HepG2 (cell line): Measurements from ENCODE around the gene TASP1. TPM values are rescaled to one million over a fixed set of nuclear protein-coding genes. Genes with fewer than 3 reads are reported as not detected.
A peak's percentile ranks its signal among the peaks of the same experiment; 100 is the strongest.
"Not testable (repeated sequence)": the region's sequence is repeated elsewhere in the genome, so short reads cannot be mapped to it uniquely, and the experiment has no call there.

ENCODE experiments used
- ATF2 ChIP-seq: sonication (generic); formaldehyde crosslinking; IDR thresholded peaks from 2 replicates; pipeline ENCODE4 v1.4.0; 2020; ENCODE audit warnings: missing genetic modification reagents
- ATF7 ChIP-seq, 2 experiments: fragments of 450-650 bp in 1 of 2; sonication (generic) in 1 of 2; formaldehyde crosslinking in 1 of 2; IDR thresholded peaks; 2 replicates each; pipeline versions ENCODE4 v1.4.0 to v1.6.1; 2016 to 2020; ENCODE audit warnings: antibody characterized with exemption in 1 of 2, mild to moderate bottlenecking in 1 of 2, missing genetic modification reagents in 1 of 2
- ETV5 ChIP-seq: IDR thresholded peaks from 2 replicates; pipeline ENCODE4 v1.6.1; 2018; ENCODE audit warnings: missing biosample characterization, missing genetic modification reagents, inconsistent platforms, borderline replicate concordance
- GLI4 ChIP-seq: sonication (generic); formaldehyde crosslinking; IDR thresholded peaks from 2 replicates; pipeline ENCODE4 v1.5.1; 2020; ENCODE audit warnings: missing genetic modification reagents, mild to moderate bottlenecking, moderate library complexity, borderline replicate concordance
- KDM2A ChIP-seq: sonication (generic); formaldehyde crosslinking; IDR thresholded peaks from 2 replicates; pipeline ENCODE4 v1.4.0; 2020; ENCODE audit warnings: low read depth, missing genetic modification reagents, borderline replicate concordance
- LCORL ChIP-seq, 2 experiments: fragments of 450-650 bp in 1 of 2; sonication (generic) in 1 of 2; formaldehyde crosslinking in 1 of 2; IDR thresholded peaks; 2 replicates each; pipeline versions ENCODE4 v1.5.0 to v1.6.1; 2017 to 2020; ENCODE audit warnings: antibody characterized with exemption in 1 of 2, missing genetic modification reagents in 1 of 2
- MEIS2 ChIP-seq: sonication (generic); formaldehyde crosslinking; IDR thresholded peaks from 2 replicates; pipeline ENCODE4 v1.9.0; 2021; ENCODE audit warnings: mild to moderate bottlenecking, missing genetic modification reagents
- POGK ChIP-seq: sonication (generic); formaldehyde crosslinking; conservative IDR thresholded peaks from 2 replicates; pipeline ENCODE4 v1.8.0; 2022; ENCODE audit warnings: mild to moderate bottlenecking, moderate library complexity, missing genetic modification reagents
- REPIN1 ChIP-seq: sonication (generic); formaldehyde crosslinking; IDR thresholded peaks from 2 replicates; pipeline ENCODE4 v1.8.0; 2022; ENCODE audit warnings: missing genetic modification reagents, low read depth, mild to moderate bottlenecking, borderline replicate concordance
- SNAPC5 ChIP-seq: sonication (generic); formaldehyde crosslinking; IDR thresholded peaks from 2 replicates; pipeline ENCODE4 v1.8.1; 2023; ENCODE audit warnings: mild to moderate bottlenecking, missing genetic modification reagents, borderline replicate concordance
- ZBTB20 ChIP-seq: sonication (generic); formaldehyde crosslinking; IDR thresholded peaks from 2 replicates; pipeline ENCODE4 v1.8.1; 2023; ENCODE audit warnings: missing genetic modification reagents, low read depth, mild to moderate bottlenecking, borderline replicate concordance
- ZBTB7B ChIP-seq: sonication (generic); formaldehyde crosslinking; IDR thresholded peaks from 2 replicates; pipeline ENCODE4 v1.4.0; 2020; ENCODE audit warnings: missing genetic modification reagents
- ZNF101 ChIP-seq: sonication (generic); formaldehyde crosslinking; IDR thresholded peaks from 2 replicates; pipeline ENCODE4 v1.4.0; 2020; ENCODE audit warnings: mild to moderate bottlenecking, low read depth, missing genetic modification reagents, borderline replicate concordance
- ZNF225 ChIP-seq: sonication (generic); formaldehyde crosslinking; IDR thresholded peaks from 2 replicates; pipeline ENCODE4 v1.4.0; 2020; ENCODE audit warnings: mild to moderate bottlenecking, missing genetic modification reagents
- ZNF264 ChIP-seq: sonication (generic); formaldehyde crosslinking; IDR thresholded peaks from 2 replicates; pipeline ENCODE4 v1.4.0; 2020; ENCODE audit warnings: missing genetic modification reagents
- ZNF292 ChIP-seq: sonication (generic); formaldehyde crosslinking; IDR thresholded peaks from 2 replicates; pipeline ENCODE4 v1.8.1; 2022; ENCODE audit warnings: mild to moderate bottlenecking, low read depth, missing genetic modification reagents, borderline replicate concordance
- ZNF44 ChIP-seq: sonication (generic); formaldehyde crosslinking; IDR thresholded peaks from 2 replicates; pipeline ENCODE4 v1.5.1; 2020; ENCODE audit warnings: mild to moderate bottlenecking, missing genetic modification reagents
- ZNF639 ChIP-seq: conservative IDR thresholded peaks from 2 replicates; pipeline ENCODE4 v1.6.1; 2018; ENCODE audit warnings: missing genetic modification reagents
- ZNF709 ChIP-seq: sonication (generic); formaldehyde crosslinking; IDR thresholded peaks from 2 replicates; pipeline ENCODE4 v1.5.0; 2020; ENCODE audit warnings: mild to moderate bottlenecking, missing genetic modification reagents
- ZNF792 ChIP-seq: IDR thresholded peaks from 2 replicates; pipeline ENCODE4 v1.6.1; 2016
- ZSCAN22 ChIP-seq: sonication (generic); formaldehyde crosslinking; IDR thresholded peaks from 2 replicates; pipeline ENCODE4 v1.4.0; 2020; ENCODE audit warnings: mild to moderate bottlenecking, missing genetic modification reagents
- ZSCAN29 ChIP-seq: sonication (generic); formaldehyde crosslinking; conservative IDR thresholded peaks from 2 replicates; pipeline ENCODE4 v1.4.0; 2020; ENCODE audit warnings: mild to moderate bottlenecking, missing genetic modification reagents
- polyA plus RNA-seq, 8 experiments: library from polyadenylated mRNA; depleted of rRNA in 3 of 8; stranded (reverse) in 7 of 8; unstranded in 1 of 8; fragments of >200 nt; fragmentation: Illumina TruSeq in 4 of 8; extraction: Trizol in 4 of 8; gene quantifications; 2 replicates each; pipeline versions ENCODE4 v1.2.1 to v1.2.3, GENCODE V29; 2011 to 2016; ENCODE audit warnings: low read depth in 4 of 8, missing spikeins in 1 of 8, mixed read lengths in 1 of 8; ENCODE audit not compliant: insufficient read depth in 1 of 8
- total RNA-seq, 5 experiments: library from RNA; depleted of rRNA; stranded (reverse); fragments of >200 nt; fragmentation: Illumina TruSeq; extraction: Trizol; gene quantifications; 2 replicates each; pipeline ENCODE4 v1.2.3, GENCODE V29; 2016; ENCODE audit warnings: low read depth in 1 of 5

The TASP1 gene
- total and polyA plus RNA-seq, 2 of the 13 experiments (the other 11 are each of a cell fraction or from before 2014, with no cell fraction given), result 10.0 to 25.2 TPM

- TF ChIP-seq ATF7, LCORL (IDR thresholded peaks at IDR 0.05): not testable (repeated sequence)
- peak; percentile 53; the same call in 1 of the 2 replicates for TF ChIP-seq ATF7 (CRISPR knock-in tag; IDR thresholded peaks at IDR 0.05)
- TF ChIP-seq ZNF225, result 0 out of 2 replicates have a peak, but pooled peaks have one; percentile 43
- peak; percentile 70 for TF ChIP-seq ETV5
- TF ChIP-seq ZNF792 (CRISPR knock-in tag), result peak; percentile 75; the same call in 1 of the 2 replicates
- peak; percentile 74; the same call in 1 of the 2 replicates for TF ChIP-seq ZNF292 (CRISPR knock-in tag)
- TF ChIP-seq ATF2 (CRISPR knock-in tag), result peak; percentile 44; the same call in 1 of the 2 replicates
- TF ChIP-seq ZSCAN22 (CRISPR knock-in tag), result 0 out of 2 replicates have a peak, but pooled peaks have one; percentile 35
- 0 out of 2 replicates have a peak, but pooled peaks have one; percentile 53 for TF ChIP-seq ZSCAN29
- TF ChIP-seq KDM2A (CRISPR knock-in tag), result peak; percentile 40
- peak; percentile 81; the same call in 1 of the 2 replicates for TF ChIP-seq ZNF44
- peak; percentile 89 for TF ChIP-seq LCORL (CRISPR knock-in tag; IDR thresholded peaks at IDR 0.05)
- 0 out of 2 replicates have a peak, but pooled peaks have one; percentile 16 for TF ChIP-seq MEIS2 (CRISPR knock-in tag)
- 0 out of 2 replicates have a peak, but pooled peaks have one; percentile 50 for TF ChIP-seq ZNF639 (CRISPR knock-in tag)
- peak; percentile 80 for TF ChIP-seq ZBTB7B (CRISPR knock-in tag)
- peak; percentile 84; the same call in 1 of the 2 replicates for TF ChIP-seq GLI4 (CRISPR knock-in tag)
- TF ChIP-seq ZNF709 (CRISPR knock-in tag), result 0 out of 2 replicates have a peak, but pooled peaks have one; percentile 51
- 0 out of 2 replicates have a peak, but pooled peaks have one; percentile 81 for TF ChIP-seq ZNF101 (CRISPR knock-in tag)
- TF ChIP-seq SNAPC5 (CRISPR knock-in tag), result peak; percentile 79; the same call in 1 of the 2 replicates
- TF ChIP-seq POGK, result peak; percentile 41; the same call in 1 of the 2 replicates
- 0 out of 2 replicates have a peak, but pooled peaks have one; percentile 47 for TF ChIP-seq ZBTB20 (CRISPR knock-in tag)
- peak; percentile 77; the same call in 1 of the 2 replicates for TF ChIP-seq REPIN1 (CRISPR knock-in tag)
- TF ChIP-seq ZNF264 (CRISPR knock-in tag), result peak; percentile 38; the same call in 1 of the 2 replicates
Observed at GRCh38 chr20:13380497-13381229, 258.1 kb downstream of the TASP1 start (continued).
